GM12874 (cell line): ENCODE results near the gene FAM151B.

Experiments
- CTCF ChIP-seq: IDR thresholded peaks from 2 replicates; pipeline ENCODE4 v1.5.1; 2011; ENCODE audit warnings: low read depth, mild to moderate bottlenecking, control low read depth, low read length, moderate library complexity; ENCODE audit not compliant: insufficient read depth

Gene FAM151B

GRCh38 chr5:80508844-80509243, 20.9 kb downstream of the FAM151B start:
- TF ChIP-seq CTCF, result no peak

- no peak for TF ChIP-seq CTCF
These were observed 21.5 kb downstream of the FAM151B start for GRCh38 chr5:80509362-80509761.

GRCh38 chr5:80516826-80517225, 28.9 kb downstream of the FAM151B start:
- TF ChIP-seq CTCF, result no peak

- TF ChIP-seq CTCF, result no peak
These were observed 52.8 kb downstream of the FAM151B start for GRCh38 chr5:80540691-80541090.

GRCh38 chr5:80541392-80541791, 53.5 kb downstream of the FAM151B start:
- TF ChIP-seq CTCF, result no peak

GRCh38 chr5:80554646-80555045, 66.7 kb downstream of the FAM151B start:
- TF ChIP-seq CTCF, result no peak

- TF ChIP-seq CTCF, result no peak
These were observed 67.2 kb downstream of the FAM151B start for GRCh38 chr5:80555099-80555498.

DNA sequence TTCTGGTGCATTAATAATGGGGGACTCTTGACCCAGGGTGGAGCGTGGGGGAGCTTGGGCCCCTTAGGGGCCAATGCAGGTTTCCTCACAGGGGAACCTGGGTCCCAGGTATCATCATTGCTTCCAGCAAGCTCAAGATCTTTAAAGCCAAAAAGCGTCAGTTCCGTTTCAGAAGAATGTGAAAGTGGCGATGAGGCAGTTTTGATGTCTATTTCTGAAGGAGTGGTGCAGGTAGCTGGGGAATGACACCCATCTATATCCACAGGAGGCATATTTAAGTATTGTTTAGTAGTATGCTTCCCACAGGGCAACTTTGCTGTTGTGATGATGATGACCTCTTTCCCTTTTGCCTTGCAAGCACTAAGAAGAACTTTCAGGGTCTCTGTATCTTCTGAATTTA, 71.3 kb downstream of the FAM151B start:
- TF ChIP-seq CTCF, result no peak
